MM.1S (cell line): ENCODE data around the gene GRIK4.

Source experiments
- DNase-seq: peaks from one replicate; pipeline ENCODE4 v3.0.0-alpha.2; 2015
- H2AFZ ChIP-seq: fragments of 300-600 bp; sonication (generic); 2 replicates; pipeline ENCODE4 v1.6.0; 2016; ENCODE audit warnings: antibody characterized with exemption, low read length
- H3F3A ChIP-seq: fragments of 300-600 bp; sonication (generic); 2 replicates; pipeline ENCODE4 v1.6.1; 2016; ENCODE audit warnings: mild to moderate bottlenecking, antibody characterized with exemption, low read length, moderate library complexity, mixed read lengths; ENCODE audit not compliant: insufficient read depth
- H3K27ac ChIP-seq: fragments of 300-600 bp; sonication (generic); 2 replicates; pipeline ENCODE4 v1.5.1; 2016; ENCODE audit warnings: mild to moderate bottlenecking, low read length
- H3K27me3 ChIP-seq: fragments of 300-600 bp; sonication (generic); replicated peaks from 2 replicates; pipeline ENCODE4 v1.6.0; 2016; ENCODE audit warnings: low read length; ENCODE audit not compliant: insufficient read depth
- H3K36me3 ChIP-seq: fragments of 300-600 bp; sonication (generic); replicated peaks from 2 replicates; pipeline ENCODE4 v1.6.1; 2016; ENCODE audit warnings: mild to moderate bottlenecking, low read length, mixed read lengths; ENCODE audit not compliant: insufficient read depth
- H3K4me1 ChIP-seq: fragments of 300-600 bp; sonication (generic); 2 replicates; pipeline ENCODE4 v1.6.1; 2016; ENCODE audit warnings: low read length, mixed read lengths
- H3K4me2 ChIP-seq: fragments of 300-600 bp; sonication (generic); 2 replicates; pipeline ENCODE4 v1.6.0; 2016; ENCODE audit warnings: low read depth, low read length
- H3K4me3 ChIP-seq: fragments of 300-600 bp; sonication (generic); 2 replicates; pipeline ENCODE4 v1.5.1; 2016; ENCODE audit warnings: low read length, mixed read lengths
- H3K79me2 ChIP-seq: fragments of 300-600 bp; sonication (generic); 2 replicates; pipeline ENCODE4 v1.6.1; 2016; ENCODE audit warnings: mixed run types, low read length, mixed read lengths
- H3K9ac ChIP-seq: fragments of 300-600 bp; sonication (generic); 2 replicates; pipeline ENCODE4 v1.6.1; 2016; ENCODE audit warnings: low read length, mixed read lengths
- H3K9me2 ChIP-seq: fragments of 300-600 bp; sonication (generic); replicated peaks from 2 replicates; pipeline ENCODE4 v1.6.1; 2016; ENCODE audit warnings: mild to moderate bottlenecking, low read length, mixed read lengths; ENCODE audit not compliant: insufficient read depth
- H3K9me3 ChIP-seq: fragments of 300-600 bp; sonication (generic); replicated peaks from 2 replicates; pipeline ENCODE4 v1.6.1; 2016; ENCODE audit warnings: mild to moderate bottlenecking, low read length, mixed read lengths; ENCODE audit not compliant: insufficient read depth
- H4K20me1 ChIP-seq: fragments of 300-600 bp; sonication (generic); 2 replicates; pipeline ENCODE4 v1.6.1; 2016; ENCODE audit warnings: mild to moderate bottlenecking, low read length, moderate library complexity, mixed read lengths; ENCODE audit not compliant: insufficient read depth
- CTCF ChIP-seq: fragments of 300-600 bp; sonication (generic); IDR thresholded peaks from 2 replicates; pipeline ENCODE4 v1.5.1; 2016; ENCODE audit warnings: antibody characterized with exemption, low read length, mixed read lengths
- EZH2 ChIP-seq: fragments of 300-600 bp; sonication (generic); optimal IDR thresholded peaks from 2 replicates; pipeline ENCODE3; 2017; ENCODE audit warnings: low read depth, mild to moderate bottlenecking, antibody characterized with exemption, low read length, mixed read lengths
- EZH2phosphoT487 ChIP-seq: fragments of 300-600 bp; sonication (generic); IDR thresholded peaks from 2 replicates; pipeline ENCODE4 v1.6.1; 2018; ENCODE audit warnings: antibody characterized with exemption, low read length

The GRIK4 gene

DNA sequence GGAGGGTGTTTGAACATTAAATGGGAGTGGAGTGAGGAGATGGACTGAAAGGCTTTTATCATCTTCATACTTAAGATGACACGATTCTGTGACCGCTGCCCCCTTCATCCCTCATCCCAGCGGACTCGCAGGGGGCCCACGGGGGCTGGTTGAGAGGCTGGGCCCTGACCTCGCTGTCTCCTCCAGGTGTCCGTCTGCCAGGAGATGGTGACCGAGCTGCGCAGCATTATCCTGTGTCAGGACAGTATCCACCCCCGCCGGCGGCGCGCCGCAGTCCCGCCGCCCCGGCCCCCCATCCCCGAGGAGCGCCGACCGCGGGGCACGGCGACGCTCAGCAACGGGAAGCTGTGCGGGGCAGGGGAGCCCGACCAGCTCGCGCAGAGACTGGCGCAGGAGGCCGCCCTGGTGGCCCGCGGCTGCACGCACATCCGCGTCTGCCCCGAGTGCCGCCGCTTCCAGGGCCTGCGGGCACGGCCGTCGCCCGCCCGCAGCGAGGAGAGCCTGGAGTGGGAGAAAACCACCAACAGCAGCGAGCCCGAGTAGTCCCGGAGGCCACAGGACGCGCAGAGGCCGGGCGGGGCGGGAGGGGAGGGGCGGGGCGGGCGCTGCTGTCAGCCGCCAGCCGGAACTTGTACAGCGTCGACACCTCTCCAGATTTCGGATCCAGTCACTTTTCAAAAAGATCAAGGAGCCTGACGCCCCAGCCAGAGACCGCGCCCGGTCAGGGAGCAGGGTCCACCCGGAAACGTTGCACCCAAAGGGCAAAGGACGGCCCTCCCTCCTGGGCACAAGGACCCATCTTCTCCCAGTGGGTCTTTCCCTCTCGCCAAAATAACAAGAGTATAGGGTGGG lies 474.4 kb downstream of the GRIK4 start:
- Histone ChIP-seq H3K4me3 (peak overlapping the region; percentile 33), H3K79me2 (no peaks in the 10 kb centered on the region), H2AFZ (no peak overlapping the region), H3K36me3 (no peaks in the 10 kb centered on the region), H3K9ac (no peak overlapping the region), H3K4me1 (no peaks in the 10 kb centered on the region), H3K4me2 (peak overlapping the region; percentile 41), H3K9me2 (no peaks in the 10 kb centered on the region), H3F3A (no peaks in the 10 kb centered on the region), H3K27ac (no peak overlapping the region), H3K9me3 (no peaks in the 10 kb centered on the region), H3K27me3 (no peaks in the 10 kb centered on the region), H4K20me1 (no peaks in the 10 kb centered on the region)
- no peak for TF ChIP-seq EZH2phosphoT487
- peak; percentile 22 for TF ChIP-seq CTCF
- peak; percentile 37 for DNase-seq

- Histone ChIP-seq H3F3A (no peaks in the 10 kb centered on the region), H3K4me1 (no peaks in the 10 kb centered on the region), H2AFZ (no peak overlapping the region), H3K9me3 (no peaks in the 10 kb centered on the region), H3K27ac (no peak overlapping the region), H3K4me2 (no peak overlapping the region), H3K79me2 (no peaks in the 10 kb centered on the region), H3K9ac (no peak overlapping the region), H4K20me1 (no peaks in the 10 kb centered on the region), H3K36me3 (no peaks in the 10 kb centered on the region), H3K4me3 (no peak overlapping the region), H3K9me2 (no peaks in the 10 kb centered on the region), H3K27me3 (no peaks in the 10 kb centered on the region)
- no peak for DNase-seq
- no peak for TF ChIP-seq EZH2
- TF ChIP-seq EZH2phosphoT487 = no peak
- no peak for TF ChIP-seq CTCF
Observed at GRCh38 chr11:120988603-120989002, 477.1 kb downstream of the GRIK4 start.

GRCh38 chr11:120991830-120992686 lies 480.5 kb downstream of the GRIK4 start:
- no peaks in the 10 kb centered on the region for H3K4me1 ChIP-seq
- TF ChIP-seq EZH2phosphoT487 (no peak), CTCF (no peak), EZH2 (no peak)
- no peaks in the 10 kb centered on the region for H3K27me3 ChIP-seq
- H3K4me3 ChIP-seq = no peak overlapping the region
- H3K79me2 ChIP-seq = no peaks in the 10 kb centered on the region
- DNase-seq = no peak
- no peak overlapping the region for H3K4me2 ChIP-seq
- H2AFZ ChIP-seq = no peak overlapping the region
- H3K36me3 ChIP-seq = no peaks in the 10 kb centered on the region
- H3F3A ChIP-seq = no peaks in the 10 kb centered on the region
- H4K20me1 ChIP-seq = no peaks in the 10 kb centered on the region
- no peak overlapping the region for H3K27ac ChIP-seq
- no peaks in the 10 kb centered on the region for H3K9me2 ChIP-seq
- H3K9ac ChIP-seq = no peak overlapping the region
- H3K9me3 ChIP-seq = no peaks in the 10 kb centered on the region
